Measurements from ENCODE around the gene TANC1. TPM values are rescaled to one million over a fixed set of nuclear protein-coding genes. Genes with fewer than 3 reads are reported as not detected.

The TANC1 gene
- polyA plus RNA-seq, 1 donor from 2014 or later, result 0.37 TPM

DNA sequence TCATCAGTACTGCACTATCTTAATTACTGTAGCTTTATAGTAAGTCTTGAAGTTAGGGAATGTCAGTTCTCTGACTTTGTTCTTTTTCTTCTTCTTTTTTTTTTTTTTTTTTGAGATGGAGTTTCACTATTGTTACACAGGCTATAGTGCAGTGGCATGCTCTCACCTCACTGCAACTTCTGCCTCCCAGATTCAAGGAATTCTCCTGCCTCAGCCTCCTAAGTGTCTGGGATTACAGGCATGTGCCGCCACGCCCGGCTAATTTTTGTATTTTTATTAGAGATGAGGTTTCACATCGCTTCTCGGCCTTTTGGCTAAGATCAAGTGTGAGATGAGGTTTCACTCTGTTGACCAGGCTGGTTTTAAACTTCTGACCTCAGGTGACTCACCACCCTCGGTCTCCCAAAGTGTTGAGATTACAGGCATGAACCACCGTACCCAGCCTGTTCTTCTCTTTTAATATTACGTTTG, 41.9 kb upstream of the TANC1 start:
- no peaks in the 10 kb centered on the region for H3K79me2 ChIP-seq (replicated peaks; ENCODE audit: insufficient read depth, low read length)
- H3K36me3 ChIP-seq (ENCODE audit: insufficient read depth, low read length), result no peaks in the 10 kb centered on the region
- H2AFZ ChIP-seq (ENCODE audit: low read depth, low read length), result no peak overlapping the region
- no peak overlapping the region for H3K9ac ChIP-seq (ENCODE audit: low read length)
- H3K9me2 ChIP-seq (ENCODE audit: insufficient read depth, low read length), result no peaks in the 10 kb centered on the region
- H3F3A ChIP-seq (ENCODE audit: insufficient read depth, low read length, poor library complexity, severe bottlenecking), result no peaks in the 10 kb centered on the region
- H3K27ac ChIP-seq (ENCODE audit: low read length), result no peak overlapping the region
- H3K27me3 ChIP-seq (ENCODE audit: insufficient read depth, low read depth, low read length), result no peaks in the 10 kb centered on the region
- no peaks in the 10 kb centered on the region for H4K20me1 ChIP-seq (ENCODE audit: insufficient read depth)
- H3K4me3 ChIP-seq (ENCODE audit: low read length), result no peak overlapping the region
- H3K4me2 ChIP-seq (ENCODE audit: low read length), result no peak overlapping the region
- TF ChIP-seq EP300 (conservative IDR thresholded peaks at IDR 0.05; ENCODE audit: poor library complexity, severe bottlenecking) (no peak), EZH2 (IDR thresholded peaks at IDR 0.05; ENCODE audit: borderline replicate concordance, insufficient read depth, low read length, poor library complexity, severe bottlenecking) (no peak), POLR2AphosphoS5 (IDR thresholded peaks at IDR 0.05) (no peak), SMC3 (conservative IDR thresholded peaks at IDR 0.05; ENCODE audit: poor library complexity) (no peak), MXI1 (conservative IDR thresholded peaks at IDR 0.05; ENCODE audit: poor library complexity, severe bottlenecking) (no peak), RAD21 (conservative IDR thresholded peaks at IDR 0.05) (no peak), TAF1 (IDR thresholded peaks at IDR 0.05; ENCODE audit: low read depth) (no peak)
- TF ChIP-seq, protein P1, sequence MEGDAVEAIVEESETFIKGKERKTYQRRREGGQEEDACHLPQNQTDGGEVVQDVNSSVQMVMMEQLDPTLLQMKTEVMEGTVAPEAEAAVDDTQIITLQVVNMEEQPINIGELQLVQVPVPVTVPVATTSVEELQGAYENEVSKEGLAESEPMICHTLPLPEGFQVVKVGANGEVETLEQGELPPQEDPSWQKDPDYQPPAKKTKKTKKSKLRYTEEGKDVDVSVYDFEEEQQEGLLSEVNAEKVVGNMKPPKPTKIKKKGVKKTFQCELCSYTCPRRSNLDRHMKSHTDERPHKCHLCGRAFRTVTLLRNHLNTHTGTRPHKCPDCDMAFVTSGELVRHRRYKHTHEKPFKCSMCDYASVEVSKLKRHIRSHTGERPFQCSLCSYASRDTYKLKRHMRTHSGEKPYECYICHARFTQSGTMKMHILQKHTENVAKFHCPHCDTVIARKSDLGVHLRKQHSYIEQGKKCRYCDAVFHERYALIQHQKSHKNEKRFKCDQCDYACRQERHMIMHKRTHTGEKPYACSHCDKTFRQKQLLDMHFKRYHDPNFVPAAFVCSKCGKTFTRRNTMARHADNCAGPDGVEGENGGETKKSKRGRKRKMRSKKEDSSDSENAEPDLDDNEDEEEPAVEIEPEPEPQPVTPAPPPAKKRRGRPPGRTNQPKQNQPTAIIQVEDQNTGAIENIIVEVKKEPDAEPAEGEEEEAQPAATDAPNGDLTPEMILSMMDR (IDR thresholded peaks at IDR 0.05; ENCODE audit: poor library complexity, severe bottlenecking), result no peak
- TF ChIP-seq, protein P2, sequence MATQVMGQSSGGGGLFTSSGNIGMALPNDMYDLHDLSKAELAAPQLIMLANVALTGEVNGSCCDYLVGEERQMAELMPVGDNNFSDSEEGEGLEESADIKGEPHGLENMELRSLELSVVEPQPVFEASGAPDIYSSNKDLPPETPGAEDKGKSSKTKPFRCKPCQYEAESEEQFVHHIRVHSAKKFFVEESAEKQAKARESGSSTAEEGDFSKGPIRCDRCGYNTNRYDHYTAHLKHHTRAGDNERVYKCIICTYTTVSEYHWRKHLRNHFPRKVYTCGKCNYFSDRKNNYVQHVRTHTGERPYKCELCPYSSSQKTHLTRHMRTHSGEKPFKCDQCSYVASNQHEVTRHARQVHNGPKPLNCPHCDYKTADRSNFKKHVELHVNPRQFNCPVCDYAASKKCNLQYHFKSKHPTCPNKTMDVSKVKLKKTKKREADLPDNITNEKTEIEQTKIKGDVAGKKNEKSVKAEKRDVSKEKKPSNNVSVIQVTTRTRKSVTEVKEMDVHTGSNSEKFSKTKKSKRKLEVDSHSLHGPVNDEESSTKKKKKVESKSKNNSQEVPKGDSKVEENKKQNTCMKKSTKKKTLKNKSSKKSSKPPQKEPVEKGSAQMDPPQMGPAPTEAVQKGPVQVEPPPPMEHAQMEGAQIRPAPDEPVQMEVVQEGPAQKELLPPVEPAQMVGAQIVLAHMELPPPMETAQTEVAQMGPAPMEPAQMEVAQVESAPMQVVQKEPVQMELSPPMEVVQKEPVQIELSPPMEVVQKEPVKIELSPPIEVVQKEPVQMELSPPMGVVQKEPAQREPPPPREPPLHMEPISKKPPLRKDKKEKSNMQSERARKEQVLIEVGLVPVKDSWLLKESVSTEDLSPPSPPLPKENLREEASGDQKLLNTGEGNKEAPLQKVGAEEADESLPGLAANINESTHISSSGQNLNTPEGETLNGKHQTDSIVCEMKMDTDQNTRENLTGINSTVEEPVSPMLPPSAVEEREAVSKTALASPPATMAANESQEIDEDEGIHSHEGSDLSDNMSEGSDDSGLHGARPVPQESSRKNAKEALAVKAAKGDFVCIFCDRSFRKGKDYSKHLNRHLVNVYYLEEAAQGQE (IDR thresholded peaks at IDR 0.05; ENCODE audit: borderline replicate concordance), result no peak
- H3K9me3 ChIP-seq (ENCODE audit: low read length), result no peaks in the 10 kb centered on the region

DNA sequence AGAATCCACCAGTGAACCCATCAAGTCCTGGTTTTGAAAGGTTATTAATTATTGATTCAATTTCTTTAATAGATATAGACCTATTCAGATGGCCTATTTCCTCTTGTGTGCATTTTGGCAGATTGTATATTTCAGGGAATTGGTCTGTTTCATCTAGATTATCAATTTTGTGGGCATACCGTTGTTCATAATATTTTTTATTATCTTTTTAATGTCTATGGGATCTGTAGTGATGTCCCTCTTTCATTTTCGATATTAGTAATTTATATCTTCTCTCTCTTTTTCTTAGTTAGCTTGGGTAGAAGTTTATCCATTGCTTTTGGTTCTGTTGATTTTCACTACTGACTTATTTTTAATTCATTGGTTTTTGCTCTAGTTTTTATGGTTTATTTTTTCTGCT, 39.9 kb upstream of the TANC1 start:
- no peak overlapping the region for H3K4me3 ChIP-seq (ENCODE audit: low read length)
- no peaks in the 10 kb centered on the region for H3K9me2 ChIP-seq (ENCODE audit: insufficient read depth, low read length)
- no peaks in the 10 kb centered on the region for H3K36me3 ChIP-seq (ENCODE audit: insufficient read depth, low read length)
- H3K27ac ChIP-seq (ENCODE audit: low read length), result no peak overlapping the region
- H3K27me3 ChIP-seq (ENCODE audit: insufficient read depth, low read depth, low read length), result no peaks in the 10 kb centered on the region
- H3K4me2 ChIP-seq (ENCODE audit: low read length), result no peak overlapping the region
- H3F3A ChIP-seq (ENCODE audit: insufficient read depth, low read length, poor library complexity, severe bottlenecking), result no peaks in the 10 kb centered on the region
- no peaks in the 10 kb centered on the region for H4K20me1 ChIP-seq (ENCODE audit: insufficient read depth)
- no peak overlapping the region for H3K9ac ChIP-seq (ENCODE audit: low read length)
- no peak overlapping the region for H2AFZ ChIP-seq (ENCODE audit: low read depth, low read length)
- no peaks in the 10 kb centered on the region for H3K9me3 ChIP-seq (ENCODE audit: low read length)
- no peaks in the 10 kb centered on the region for H3K79me2 ChIP-seq (replicated peaks; ENCODE audit: insufficient read depth, low read length)
- TF ChIP-seq RAD21 (conservative IDR thresholded peaks at IDR 0.05) (no peak), SMC3 (conservative IDR thresholded peaks at IDR 0.05; ENCODE audit: poor library complexity) (no peak), POLR2AphosphoS5 (IDR thresholded peaks at IDR 0.05) (no peak), EP300 (conservative IDR thresholded peaks at IDR 0.05; ENCODE audit: poor library complexity, severe bottlenecking) (no peak), TAF1 (IDR thresholded peaks at IDR 0.05; ENCODE audit: low read depth) (no peak), EZH2 (IDR thresholded peaks at IDR 0.05; ENCODE audit: borderline replicate concordance, insufficient read depth, low read length, poor library complexity, severe bottlenecking) (no peak), MXI1 (conservative IDR thresholded peaks at IDR 0.05; ENCODE audit: poor library complexity, severe bottlenecking) (no peak)
- TF ChIP-seq, protein P1 (IDR thresholded peaks at IDR 0.05; ENCODE audit: poor library complexity, severe bottlenecking), result no peak
- TF ChIP-seq, protein P2 (IDR thresholded peaks at IDR 0.05; ENCODE audit: borderline replicate concordance), result no peak

Measured in neural cell (in vitro differentiated cells).